Measurements from ENCODE around the gene CFAP20DC.

GRCh38 chr3:58924578-58924977 lies 125.2 kb downstream of the CFAP20DC start:
- TF ChIP-seq CTCF (IDR thresholded peaks at IDR 0.05; ENCODE audit: control extremely low read depth in 1 of 3, insufficient read depth in 1 of 3, low read depth in 1 of 3, low read length in 3 of 3) = no peak
- TF ChIP-seq JUND (IDR thresholded peaks at IDR 0.05; ENCODE audit: low read length) = no peak
- TF ChIP-seq MAX (IDR thresholded peaks at IDR 0.05) = no peak
- no peak for TF ChIP-seq TAF1 (IDR thresholded peaks at IDR 0.05; ENCODE audit: low read depth, low read length)
- no peak for TF ChIP-seq POLR2A (IDR thresholded peaks at IDR 0.05; ENCODE audit: control extremely low read depth in 1 of 2, low read depth in 2 of 2, low read length in 2 of 2)
- TF ChIP-seq NRF1 (IDR thresholded peaks at IDR 0.05; ENCODE audit: low read depth, low read length) = no peak
- no peak for TF ChIP-seq SUZ12 (IDR thresholded peaks at IDR 0.05; ENCODE audit: low read length)
- TF ChIP-seq SP2 (IDR thresholded peaks at IDR 0.05; ENCODE audit: low read length) = no peak
- TF ChIP-seq SIRT6 (IDR thresholded peaks at IDR 0.05; ENCODE audit: low read length) = no peak
- no peak for TF ChIP-seq ATF2 (IDR thresholded peaks at IDR 0.05; ENCODE audit: low read length)
- TF ChIP-seq YY1 (IDR thresholded peaks at IDR 0.05; ENCODE audit: low read depth, low read length) = no peak

Data from H1 (cell line).